ENCODE measurements around the gene ENHO. TPM values are rescaled to one million over a fixed set of nuclear protein-coding genes. Genes with fewer than 3 reads are reported as not detected.
A peak's percentile ranks its signal among the peaks of the same experiment; 100 is the strongest.

Gene ENHO
- total and polyA plus RNA-seq, 11 donors: 0.26 to 1.2 (median 0.45) TPM; not detected in 2

- no peak for ATAC-seq
- intact Hi-C loops (cut with DNase I): loop anchor here in 8 of 10 donors (5.0 kb wide), 7 partner anchors 43 to 213 kb away; no protein-coding TSS in a partner anchor
- TF ChIP-seq CTCF (IDR thresholded peaks at IDR 0.05) (no peak), POLR2A (IDR thresholded peaks at IDR 0.05) (no peak)
- H3K36me3 ChIP-seq: no peaks in the 10 kb centered on the region
- no peaks in the 10 kb centered on the region for H3K9me3 ChIP-seq
- no peak overlapping the region for H3K27ac ChIP-seq
- H3K4me3 ChIP-seq: no peak overlapping the region
- H3K27me3 ChIP-seq: peaks cover 0 to 4% (median 0%) of the 10 kb centered on the region in 9 donors
- peaks cover 0 to 5% (median 0%) of the 10 kb centered on the region in 12 donors for H3K4me1 ChIP-seq
- DNase-seq: no peak
- 84 to 87% (median 86%) methylated on average over 6 of the region's 6 CpGs for WGBS, 4 donors
Observed at GRCh38 chr9:34545497-34545896, 22.7 kb upstream of the ENHO start.

GRCh38 chr9:34544035-34544434 lies 21.2 kb upstream of the ENHO start:
- intact Hi-C loops (cut with DNase I): no loop called here
- H3K27me3 ChIP-seq: peaks cover 0 to 4% (median 0%) of the 10 kb centered on the region in 9 donors
- DNase-seq (no peak), ATAC-seq (no peak)
- WGBS, 4 donors: 63 to 74% (median 72%) methylated on average over 5 of the region's 5 CpGs
- no peaks in the 10 kb centered on the region for H3K9me3 ChIP-seq
- H3K4me3 ChIP-seq: no peak overlapping the region
- H3K4me1 ChIP-seq: peaks cover 0 to 5% (median 0%) of the 10 kb centered on the region in 12 donors
- no peak for TF ChIP-seq POLR2A (IDR thresholded peaks at IDR 0.05)
- TF ChIP-seq CTCF (IDR thresholded peaks at IDR 0.05): no peak
- H3K36me3 ChIP-seq: no peaks in the 10 kb centered on the region
- no peak overlapping the region for H3K27ac ChIP-seq

- no peaks in the 10 kb centered on the region for H3K4me1 ChIP-seq
- H3K9me3 ChIP-seq: no peaks in the 10 kb centered on the region
- 74 to 84% (median 81%) methylated on average over 7 of the region's 7 CpGs for WGBS, 4 donors
- ATAC-seq (no peak), DNase-seq (peak in 1 of 5 donors; percentile 9)
- H3K36me3 ChIP-seq: no peaks in the 10 kb centered on the region
- no peak for TF ChIP-seq CTCF (IDR thresholded peaks at IDR 0.05)
- no peak for TF ChIP-seq POLR2A (IDR thresholded peaks at IDR 0.05)
- no peak overlapping the region for H3K27ac ChIP-seq
- intact Hi-C loops (cut with DNase I): no loop called here
- H3K27me3 ChIP-seq: peaks cover 0 to 4% (median 0%) of the 10 kb centered on the region in 9 donors
- no peak overlapping the region for H3K4me3 ChIP-seq
Observed at GRCh38 chr9:34541540-34541939, 18.8 kb upstream of the ENHO start.

- intact Hi-C loops (cut with DNase I): no loop called here
- Histone ChIP-seq H3K36me3 (no peaks in the 10 kb centered on the region), H3K27ac (no peak overlapping the region), H3K4me1 (no peaks in the 10 kb centered on the region), H3K4me3 (no peak overlapping the region), H3K27me3 (peaks cover 0 to 4% (median 0%) of the 10 kb centered on the region in 9 donors), H3K9me3 (no peaks in the 10 kb centered on the region)
- TF ChIP-seq CTCF (IDR thresholded peaks at IDR 0.05) (no peak), POLR2A (IDR thresholded peaks at IDR 0.05) (no peak)
- ATAC-seq: no peak
- no peak for DNase-seq
- 65 to 82% (median 81%) methylated on average over 2 of the region's 2 CpGs for whole genome bisulfite sequencing, 4 donors
Observed at GRCh38 chr9:34540827-34541226, 18.0 kb upstream of the ENHO start.
